Stomach smooth muscle (tissue), 2 donors: ENCODE data around the gene C17orf113.

ENCODE experiments used
- H3K27ac ChIP-seq: one replicate; pipeline ENCODE4 v1.7.0; 2013; ENCODE audit warnings: mild to moderate bottlenecking, low read length, inconsistent platforms
- H3K27me3 ChIP-seq, 2 donors: one replicate each; pipeline ENCODE4 v1.7.0; 2013; ENCODE audit warnings: low read length in 2 of 2; ENCODE audit not compliant: insufficient read depth in 2 of 2, control insufficient read depth in 1 of 2
- H3K36me3 ChIP-seq, 2 donors: one replicate each; pipeline ENCODE4 v1.7.0; 2013; ENCODE audit warnings: low read length in 2 of 2; ENCODE audit not compliant: control insufficient read depth in 2 of 2, insufficient read depth in 2 of 2
- H3K4me1 ChIP-seq: one replicate; pipeline ENCODE4 v1.7.0; 2013; ENCODE audit warnings: low read length; ENCODE audit not compliant: control insufficient read depth, insufficient read depth
- H3K4me3 ChIP-seq, 2 donors: one replicate each; pipeline ENCODE4 v1.7.0; 2013; ENCODE audit warnings: low read length in 2 of 2
- H3K9ac ChIP-seq, 2 donors: one replicate each; pipeline ENCODE4 v1.7.0; 2013; ENCODE audit warnings: low read length in 2 of 2, mild to moderate bottlenecking in 1 of 2
- H3K9me3 ChIP-seq, 2 donors: one replicate each; pipeline ENCODE4 v1.7.0; 2013; ENCODE audit warnings: low read length in 2 of 2; ENCODE audit not compliant: control insufficient read depth in 2 of 2
- donor health status: healthy.
- donor health status: Pancreatic carcinoma.

C17orf113 gene

GRCh38 chr17:42071810-42072209 lies 21.4 kb upstream of the C17orf113 start:
- H3K27ac ChIP-seq: no peak overlapping the region
- no peaks in the 10 kb centered on the region for H3K9me3 ChIP-seq
- no peaks in the 10 kb centered on the region for H3K36me3 ChIP-seq
- H3K4me3 ChIP-seq: no peak overlapping the region
- H3K9ac ChIP-seq: no peak overlapping the region
- peaks cover 25 to 38% of the 10 kb centered on the region in 2 donors for H3K27me3 ChIP-seq
- peaks cover 9% of the 10 kb centered on the region for H3K4me1 ChIP-seq

DNA sequence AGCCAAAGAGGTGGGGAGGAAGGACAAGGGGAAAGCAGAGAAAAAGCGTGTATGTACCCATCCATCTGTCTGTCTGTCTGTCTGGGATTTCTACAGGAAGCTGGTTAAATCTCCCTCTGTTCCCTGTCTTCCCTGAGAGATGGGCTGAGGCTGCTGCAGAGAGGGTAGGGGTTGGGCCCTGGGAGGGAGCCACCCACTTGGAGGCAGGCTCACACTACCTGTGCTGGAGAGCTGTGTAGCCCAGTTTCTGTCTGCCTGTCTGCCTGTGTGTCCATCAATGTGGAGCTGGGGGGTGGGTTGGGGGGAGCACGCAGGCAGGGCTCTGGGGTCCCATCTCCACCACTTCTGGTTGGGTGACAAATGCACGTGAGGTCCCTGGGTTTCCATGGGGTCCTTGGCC lies 18.6 kb upstream of the C17orf113 start:
- H3K36me3 ChIP-seq: no peaks in the 10 kb centered on the region
- H3K4me1 ChIP-seq: peaks cover 9% of the 10 kb centered on the region
- no peak overlapping the region for H3K27ac ChIP-seq
- H3K9ac ChIP-seq: no peak overlapping the region
- no peak overlapping the region for H3K4me3 ChIP-seq
- H3K9me3 ChIP-seq: no peaks in the 10 kb centered on the region
- H3K27me3 ChIP-seq: peaks cover 25 to 36% of the 10 kb centered on the region in 2 donors

GRCh38 chr17:42067371-42068091 lies 17.1 kb upstream of the C17orf113 start:
- no peak overlapping the region for H3K4me3 ChIP-seq
- peaks cover 15 to 24% of the 10 kb centered on the region in 2 donors for H3K27me3 ChIP-seq
- H3K36me3 ChIP-seq: no peaks in the 10 kb centered on the region
- no peaks in the 10 kb centered on the region for H3K9me3 ChIP-seq
- no peak overlapping the region for H3K27ac ChIP-seq
- no peak overlapping the region for H3K9ac ChIP-seq
- peaks cover 8% of the 10 kb centered on the region for H3K4me1 ChIP-seq

DNA sequence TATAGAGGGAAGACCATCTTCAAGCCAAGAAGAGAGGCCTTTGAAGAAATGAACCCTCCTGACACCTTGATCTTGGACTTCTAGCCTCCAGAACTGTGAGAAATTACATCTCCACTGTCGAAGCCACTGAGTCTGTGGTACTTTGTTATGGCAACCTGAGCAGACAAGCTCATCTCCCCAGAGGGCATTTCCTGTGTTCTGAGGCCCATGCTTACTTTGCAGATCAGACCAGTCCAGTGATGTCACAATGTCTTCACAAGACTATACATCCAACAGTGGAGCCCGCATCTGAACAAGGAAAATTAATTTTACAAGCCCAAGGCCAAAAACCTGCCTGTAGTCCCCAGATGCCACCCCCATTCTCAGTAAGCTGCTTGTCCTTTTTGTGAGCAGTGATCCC lies 14.8 kb upstream of the C17orf113 start:
- no peak overlapping the region for H3K27ac ChIP-seq
- H3K27me3 ChIP-seq: peaks cover 7 to 8% of the 10 kb centered on the region in 2 donors
- peaks cover 3% of the 10 kb centered on the region for H3K4me1 ChIP-seq
- H3K36me3 ChIP-seq: no peaks in the 10 kb centered on the region
- no peak overlapping the region for H3K4me3 ChIP-seq
- H3K9me3 ChIP-seq: no peaks in the 10 kb centered on the region
- no peak overlapping the region for H3K9ac ChIP-seq

GRCh38 chr17:42062681-42063080 lies 12.3 kb upstream of the C17orf113 start:
- Histone ChIP-seq H3K4me1 (peaks cover 3% of the 10 kb centered on the region), H3K9me3 (no peaks in the 10 kb centered on the region), H3K27ac (no peak overlapping the region), H3K9ac (no peak overlapping the region), H3K4me3 (no peak overlapping the region), H3K27me3 (peaks cover 3 to 4% of the 10 kb centered on the region in 2 donors), H3K36me3 (no peaks in the 10 kb centered on the region)

DNA sequence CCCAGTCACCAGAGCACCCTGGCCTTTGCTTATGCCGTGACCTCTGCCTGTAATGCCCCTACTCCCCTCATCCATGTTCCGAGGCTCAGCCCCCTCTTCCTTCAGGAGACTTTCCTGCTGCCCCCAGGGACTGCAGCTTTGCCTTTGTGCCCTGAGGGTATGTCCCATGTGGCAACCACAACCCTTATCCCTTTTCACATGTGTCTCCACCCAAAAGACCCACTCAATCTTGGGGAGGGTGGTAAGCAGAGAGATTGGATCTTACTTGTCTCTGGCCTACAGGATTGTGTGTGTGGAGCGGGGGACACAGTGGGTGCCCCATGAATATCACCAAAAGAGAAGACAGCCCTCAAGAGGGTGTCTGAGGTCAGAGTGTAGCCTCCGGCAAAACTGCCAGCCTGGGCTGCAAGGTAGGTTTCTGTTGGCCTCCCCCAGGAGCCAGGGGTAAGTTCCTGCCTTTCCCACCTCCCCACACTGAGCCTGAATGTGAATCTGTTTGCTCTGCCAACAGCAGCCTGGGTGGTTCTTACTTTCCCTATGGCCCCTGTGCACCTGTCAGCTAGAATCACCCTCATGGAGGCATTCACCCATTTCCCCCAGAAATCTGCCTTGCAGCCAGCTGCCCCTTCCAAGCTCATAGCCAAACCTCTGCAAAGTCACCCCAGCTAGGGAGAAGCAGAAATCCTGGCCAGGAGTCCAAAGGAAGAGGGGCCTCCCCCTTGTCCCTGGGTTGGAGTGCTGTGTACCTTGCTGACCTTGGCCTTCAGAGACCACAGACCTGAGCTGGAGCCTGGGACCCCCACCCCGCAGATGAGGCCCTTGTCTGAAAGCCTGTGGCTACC lies 11.5 kb upstream of the C17orf113 start:
- no peak overlapping the region for H3K9ac ChIP-seq
- H3K36me3 ChIP-seq: no peaks in the 10 kb centered on the region
- no peaks in the 10 kb centered on the region for H3K9me3 ChIP-seq
- no peaks in the 10 kb centered on the region for H3K4me1 ChIP-seq
- H3K27ac ChIP-seq: no peak overlapping the region
- H3K4me3 ChIP-seq: no peak overlapping the region
- peaks cover 0 to 3% of the 10 kb centered on the region in 2 donors for H3K27me3 ChIP-seq

DNA sequence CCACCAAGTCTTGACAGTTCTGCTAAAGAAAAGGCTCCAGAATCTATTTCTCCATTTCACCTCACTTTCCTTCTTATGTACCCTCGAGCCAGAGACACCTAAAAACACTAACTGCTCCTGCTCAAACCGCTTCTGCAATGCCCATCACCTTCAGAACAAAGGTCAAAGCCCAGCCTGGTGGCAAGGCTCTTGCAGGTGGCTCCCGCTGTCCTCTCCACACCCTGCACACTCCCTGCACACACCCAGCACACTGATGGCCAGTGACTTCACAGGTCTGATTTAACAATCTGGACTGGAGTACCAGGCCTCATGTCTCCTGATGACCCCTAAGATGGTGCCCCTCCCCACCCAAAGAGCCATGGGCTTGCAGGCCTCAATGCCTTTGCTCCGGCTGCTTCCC lies 9.8 kb upstream of the C17orf113 start:
- Histone ChIP-seq H3K4me3 (no peak overlapping the region), H3K27me3 (peaks cover 5 to 11% of the 10 kb centered on the region in 2 donors), H3K27ac (no peak overlapping the region), H3K4me1 (no peaks in the 10 kb centered on the region), H3K9me3 (no peaks in the 10 kb centered on the region), H3K36me3 (no peaks in the 10 kb centered on the region), H3K9ac (no peak overlapping the region)

DNA sequence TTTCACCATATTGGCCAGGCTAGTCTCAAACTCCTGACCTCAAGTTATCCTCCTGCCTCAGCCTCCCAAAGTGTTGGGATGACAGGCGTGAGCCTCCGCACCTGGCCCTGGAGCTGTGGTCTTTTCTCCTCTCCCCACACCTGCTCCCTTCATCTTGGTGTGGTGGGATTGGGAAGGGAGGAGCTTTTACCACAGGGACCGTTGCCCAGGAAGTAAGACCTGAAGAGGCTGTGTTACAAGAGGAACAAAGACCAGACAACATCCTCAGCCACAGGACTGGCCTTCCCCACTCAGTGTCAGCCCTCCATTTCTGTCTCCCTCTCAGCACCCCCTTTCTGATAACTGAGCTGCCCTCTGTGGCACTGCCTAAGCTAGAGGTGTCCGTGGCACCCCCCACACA lies 9.4 kb upstream of the C17orf113 start:
- Histone ChIP-seq H3K27me3 (peaks cover 5 to 15% of the 10 kb centered on the region in 2 donors), H3K4me3 (no peak overlapping the region), H3K36me3 (no peaks in the 10 kb centered on the region), H3K27ac (no peak overlapping the region), H3K9me3 (no peaks in the 10 kb centered on the region), H3K4me1 (no peaks in the 10 kb centered on the region), H3K9ac (no peak overlapping the region)

GRCh38 chr17:42058063-42058462 lies 7.7 kb upstream of the C17orf113 start:
- Histone ChIP-seq H3K27me3 (peaks cover 14 to 24% of the 10 kb centered on the region in 2 donors), H3K4me1 (no peaks in the 10 kb centered on the region), H3K27ac (no peak overlapping the region), H3K36me3 (no peaks in the 10 kb centered on the region), H3K9ac (no peak overlapping the region), H3K4me3 (no peak overlapping the region), H3K9me3 (no peaks in the 10 kb centered on the region)

- Histone ChIP-seq H3K27ac (no peak overlapping the region), H3K4me3 (no peak overlapping the region), H3K27me3 (peaks cover 23 to 31% of the 10 kb centered on the region in 2 donors), H3K9ac (no peak overlapping the region), H3K36me3 (no peaks in the 10 kb centered on the region), H3K4me1 (no peaks in the 10 kb centered on the region), H3K9me3 (no peaks in the 10 kb centered on the region)
These were observed 6.2 kb upstream of the C17orf113 start for GRCh38 chr17:42056635-42057034.

DNA sequence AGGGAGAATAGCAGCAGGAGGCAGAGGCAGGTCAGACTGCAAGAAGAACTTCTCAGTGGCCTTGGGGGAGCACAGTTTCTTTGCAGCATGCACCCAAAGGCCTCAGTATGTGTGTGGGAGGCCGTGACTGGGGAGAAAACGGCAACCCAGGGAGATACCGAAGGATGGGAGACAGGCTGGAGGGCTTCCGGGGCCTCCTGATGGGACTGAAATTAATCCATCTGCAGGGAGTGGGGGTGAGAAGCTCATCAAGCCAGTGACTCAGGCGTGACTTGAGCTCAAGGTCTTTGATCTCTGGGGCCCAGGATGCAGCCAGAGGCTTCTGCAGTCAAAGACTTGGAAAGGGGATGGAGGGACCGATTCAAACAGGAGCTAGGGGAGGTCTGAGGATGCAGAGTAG lies 5.1 kb upstream of the C17orf113 start:
- Histone ChIP-seq H3K9ac (no peak overlapping the region), H3K9me3 (no peaks in the 10 kb centered on the region), H3K36me3 (no peaks in the 10 kb centered on the region), H3K27me3 (peaks cover 25 to 33% of the 10 kb centered on the region in 2 donors), H3K4me1 (peaks cover 3% of the 10 kb centered on the region), H3K4me3 (no peak overlapping the region), H3K27ac (no peak overlapping the region)
